Choroid plexus epithelial cell (primary cell): ENCODE results near the gene ALPI.

Experiments
- DNase-seq: peaks from one replicate; pipeline ENCODE4 v3.0.0-alpha.2; 2010; ENCODE audit warnings: low read depth
- H3K4me3 ChIP-seq: 2 replicates; pipeline ENCODE4 v1.5.1; 2011; ENCODE audit warnings: low read depth, mild to moderate bottlenecking, control low read depth, low read length, moderate library complexity
- TF ChIP-seq, protein P1 (sequence below): conservative IDR thresholded peaks from 2 replicates; pipeline ENCODE4 v1.5.1; 2011; ENCODE audit warnings: low read depth, mild to moderate bottlenecking, control low read depth, inconsistent platforms, low read length, moderate library complexity

ALPI gene

DNA sequence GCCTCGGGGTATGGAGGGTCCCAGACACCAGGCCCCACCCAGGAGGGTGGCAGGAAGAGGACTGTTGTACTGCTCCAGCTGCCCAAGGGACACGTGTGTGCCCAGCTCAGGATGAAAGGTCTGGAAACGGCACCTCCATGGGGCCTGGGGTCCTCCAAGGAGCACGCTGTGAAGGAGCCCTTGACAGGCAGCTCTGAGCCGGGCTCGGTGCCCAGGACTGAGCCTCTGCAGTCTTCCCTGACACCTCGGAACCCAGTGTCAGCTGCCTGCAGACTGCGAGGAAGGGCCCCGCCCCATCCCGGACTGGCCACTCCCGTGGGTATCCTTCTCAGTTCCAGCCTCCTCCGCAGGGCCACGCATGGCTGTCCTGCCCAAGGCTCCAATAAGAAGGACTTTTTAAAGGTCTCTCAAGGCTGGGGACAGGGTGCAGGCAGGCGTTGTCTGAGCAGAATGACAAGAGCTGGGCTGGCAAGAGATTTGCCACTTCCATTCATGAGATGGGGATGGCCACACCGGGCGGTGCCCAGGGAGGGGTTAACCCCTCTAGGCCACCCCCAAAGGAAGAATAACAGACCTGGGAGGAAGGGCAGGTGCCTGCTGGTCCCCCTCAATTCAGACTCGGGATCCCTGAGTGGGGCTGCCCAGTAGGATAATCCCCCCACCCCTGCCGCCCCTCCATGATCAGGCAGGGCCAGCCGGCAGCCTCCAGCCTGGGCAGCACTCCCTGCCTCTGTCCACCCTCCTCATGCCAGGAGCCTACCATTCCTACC, 22.8 kb downstream of the ALPI start:
- no peak overlapping the region for H3K4me3 ChIP-seq
- TF ChIP-seq, protein P1, sequence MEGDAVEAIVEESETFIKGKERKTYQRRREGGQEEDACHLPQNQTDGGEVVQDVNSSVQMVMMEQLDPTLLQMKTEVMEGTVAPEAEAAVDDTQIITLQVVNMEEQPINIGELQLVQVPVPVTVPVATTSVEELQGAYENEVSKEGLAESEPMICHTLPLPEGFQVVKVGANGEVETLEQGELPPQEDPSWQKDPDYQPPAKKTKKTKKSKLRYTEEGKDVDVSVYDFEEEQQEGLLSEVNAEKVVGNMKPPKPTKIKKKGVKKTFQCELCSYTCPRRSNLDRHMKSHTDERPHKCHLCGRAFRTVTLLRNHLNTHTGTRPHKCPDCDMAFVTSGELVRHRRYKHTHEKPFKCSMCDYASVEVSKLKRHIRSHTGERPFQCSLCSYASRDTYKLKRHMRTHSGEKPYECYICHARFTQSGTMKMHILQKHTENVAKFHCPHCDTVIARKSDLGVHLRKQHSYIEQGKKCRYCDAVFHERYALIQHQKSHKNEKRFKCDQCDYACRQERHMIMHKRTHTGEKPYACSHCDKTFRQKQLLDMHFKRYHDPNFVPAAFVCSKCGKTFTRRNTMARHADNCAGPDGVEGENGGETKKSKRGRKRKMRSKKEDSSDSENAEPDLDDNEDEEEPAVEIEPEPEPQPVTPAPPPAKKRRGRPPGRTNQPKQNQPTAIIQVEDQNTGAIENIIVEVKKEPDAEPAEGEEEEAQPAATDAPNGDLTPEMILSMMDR, result no peak
- DNase-seq, result no peak

DNA sequence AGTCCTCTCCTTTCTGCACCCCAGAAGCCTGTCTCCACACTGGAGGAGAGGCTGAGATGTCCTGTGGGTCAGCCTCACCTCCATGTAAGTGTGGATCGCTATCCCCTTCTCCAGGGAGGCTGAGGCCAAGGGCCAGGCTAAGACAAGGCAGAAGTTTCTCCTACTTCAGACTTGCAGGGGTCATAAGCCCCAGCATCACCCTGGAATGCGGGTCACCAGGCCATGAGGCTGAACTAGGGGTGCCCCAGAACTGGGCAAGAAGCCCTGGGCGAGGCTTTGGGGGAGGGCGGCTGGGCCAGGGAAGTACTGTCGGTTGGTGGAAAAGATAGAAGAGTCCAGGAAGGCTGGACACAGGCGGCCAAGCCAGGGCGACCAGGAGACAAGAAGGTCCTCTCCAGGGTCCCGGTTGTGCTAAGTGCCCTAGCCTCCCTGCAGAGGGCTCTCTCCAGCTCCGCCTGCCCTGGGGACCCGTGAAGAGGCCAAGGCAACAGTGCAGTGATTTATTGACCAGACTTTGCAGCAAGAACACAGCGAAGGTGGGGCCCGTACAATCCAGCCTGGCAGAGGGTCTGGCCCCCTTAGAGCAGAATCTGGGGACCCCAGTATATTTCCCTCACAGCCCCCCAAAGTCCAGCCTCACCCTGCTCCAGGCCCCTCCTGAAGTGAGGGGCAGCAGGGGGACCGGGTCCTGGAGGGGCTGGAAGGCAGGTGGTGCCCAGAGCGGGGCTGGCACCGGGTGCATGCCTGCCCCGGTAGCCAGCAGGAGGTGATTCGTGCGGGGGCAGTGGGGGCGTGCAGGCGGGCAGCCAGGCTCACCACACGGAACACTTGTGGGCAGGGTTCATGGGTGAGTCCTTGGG, 23.6 kb downstream of the ALPI start:
- TF ChIP-seq, protein P1, result no peak
- H3K4me3 ChIP-seq, result no peak overlapping the region
- DNase-seq, result no peak

DNA sequence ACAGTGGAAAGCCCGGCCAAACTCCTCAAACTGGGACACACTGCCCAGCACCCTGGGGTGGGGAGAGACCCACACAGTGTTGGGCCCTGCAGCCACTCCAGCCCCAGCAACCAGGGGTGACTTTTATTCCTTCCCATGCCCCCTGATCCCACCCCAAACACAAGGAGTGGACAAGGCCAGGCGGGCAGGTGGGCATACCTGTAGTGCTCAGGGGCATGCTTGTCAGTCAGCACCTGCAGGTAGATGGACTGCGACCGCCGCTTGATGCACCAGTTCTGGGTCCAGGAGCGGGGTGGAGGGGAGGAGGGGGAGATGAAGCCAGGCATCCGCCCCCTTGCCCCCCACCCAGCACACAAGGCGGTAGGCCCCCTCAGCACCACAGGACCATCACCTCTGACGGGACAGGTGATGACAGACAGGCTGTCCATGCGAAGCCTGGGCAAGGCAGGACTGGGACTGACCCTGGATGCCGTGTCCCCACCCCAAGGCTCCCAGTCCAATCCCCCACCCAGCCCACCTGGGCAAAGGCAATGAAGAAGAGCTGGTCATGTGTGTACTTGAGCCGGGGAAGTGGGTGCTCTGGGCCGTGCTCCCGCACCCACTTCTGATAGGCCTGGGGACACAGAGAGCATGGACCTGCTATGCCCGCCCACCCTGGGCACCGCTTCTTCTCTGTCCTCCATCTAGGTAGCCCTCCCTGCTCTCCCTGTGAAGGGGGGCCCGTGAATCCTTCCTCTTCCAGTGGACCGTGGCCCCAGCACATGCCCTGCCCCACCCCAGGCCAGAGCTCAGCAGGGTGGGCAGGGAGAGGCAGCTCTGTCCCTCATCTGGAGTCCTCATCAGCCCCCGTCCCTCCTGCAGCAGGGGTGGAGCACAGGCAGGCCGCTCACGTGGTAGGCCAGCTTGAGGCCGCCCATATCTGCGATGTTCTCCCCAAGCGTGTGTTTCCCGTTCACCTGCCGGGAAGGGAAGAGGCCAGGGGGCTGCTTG, 24.5 kb downstream of the ALPI start:
- TF ChIP-seq, protein P1, result no peak
- H3K4me3 ChIP-seq, result no peak overlapping the region
- no peak for DNase-seq

DNA sequence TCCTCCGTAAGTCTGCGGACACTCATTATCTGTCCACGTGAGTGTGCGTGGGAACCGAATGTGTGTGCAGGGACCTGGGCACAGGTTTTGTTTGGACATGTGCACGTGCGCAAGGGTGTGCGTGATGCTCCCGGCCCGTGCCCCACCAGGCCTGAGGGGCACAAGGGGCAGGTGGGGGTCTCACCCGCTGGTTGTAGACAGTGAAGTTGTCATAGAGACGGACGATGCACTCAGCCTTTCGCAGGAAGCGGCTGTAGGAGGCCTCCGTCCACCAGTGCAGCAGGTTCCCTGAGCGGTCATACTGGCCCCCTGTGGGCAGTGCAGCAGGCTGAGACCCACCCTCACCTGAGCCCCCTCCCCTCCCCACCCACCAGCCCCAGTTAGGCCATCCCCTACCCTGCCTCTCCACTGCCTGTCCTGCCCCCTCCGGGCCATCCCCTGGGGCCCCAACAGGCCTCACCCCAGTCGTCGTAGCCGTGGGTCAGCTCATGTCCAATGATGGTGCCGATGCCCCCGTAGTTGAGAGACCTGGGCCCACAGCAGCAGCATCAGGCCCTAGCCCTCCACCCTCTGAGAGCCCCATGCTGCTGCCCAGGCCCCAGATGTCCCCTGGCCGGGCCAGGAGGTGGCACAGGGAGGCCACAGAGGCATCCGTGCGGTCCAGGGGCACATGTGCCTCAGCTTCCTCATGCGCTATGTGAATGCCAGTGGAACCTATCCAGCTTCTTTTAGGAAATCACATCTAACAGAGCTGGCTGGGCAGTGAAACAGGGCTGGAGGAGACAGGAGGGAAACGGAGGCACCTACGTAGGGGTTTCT, 25.6 kb downstream of the ALPI start:
- TF ChIP-seq, protein P1, result no peak
- H3K4me3 ChIP-seq, result no peak overlapping the region
- DNase-seq, result no peak

DNA sequence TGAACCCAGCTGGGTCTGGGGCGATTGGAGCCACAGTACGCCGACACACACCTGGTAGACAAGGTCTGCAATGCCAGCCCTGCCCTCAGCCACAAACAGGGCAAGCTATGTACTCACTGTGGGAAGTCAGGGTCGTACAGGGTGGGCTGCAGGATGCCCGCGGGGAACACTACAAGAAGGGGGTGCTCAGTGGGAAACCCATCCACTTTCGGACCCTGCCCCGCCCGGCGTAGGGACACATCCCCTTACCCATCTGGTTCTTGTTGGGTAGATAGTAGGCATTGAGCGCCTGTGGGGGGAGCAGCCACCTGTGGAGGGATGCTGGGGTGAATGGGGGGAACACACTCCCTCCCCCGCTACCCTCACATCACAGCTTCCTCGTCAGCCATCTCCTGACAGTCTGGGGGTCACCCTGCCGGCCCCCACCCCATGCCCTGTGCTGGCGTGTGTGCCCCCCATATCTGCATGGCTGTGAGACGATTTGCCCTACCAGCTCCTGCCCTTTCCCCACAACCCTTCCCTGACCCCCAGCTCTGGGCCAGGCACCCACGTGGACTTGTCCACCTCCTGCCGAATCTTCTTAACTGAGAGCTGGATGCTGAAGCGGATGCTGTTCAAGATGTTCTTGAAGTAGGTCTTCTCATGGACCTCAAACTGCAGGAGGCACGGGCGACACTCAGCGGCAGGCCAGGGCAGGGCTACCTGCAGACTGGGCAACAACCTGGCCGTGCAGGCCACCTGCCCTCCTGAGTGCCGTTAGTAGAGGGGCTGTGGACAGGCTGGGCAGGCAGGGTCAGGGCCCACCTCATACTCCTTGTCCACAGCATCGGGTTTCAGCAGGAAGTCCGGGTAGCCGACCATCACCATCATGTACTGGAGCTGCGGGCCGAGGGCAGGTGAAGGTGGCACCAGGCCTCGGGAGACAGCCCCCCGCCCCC, 26.6 kb downstream of the ALPI start:
- no peak overlapping the region for H3K4me3 ChIP-seq
- TF ChIP-seq, protein P1, result no peak
- no peak for DNase-seq
